Panc1 (cell line): ENCODE results near the gene KRT222. TPM values are rescaled to one million over a fixed set of nuclear protein-coding genes. Genes with fewer than 3 reads are reported as not detected.

Experiments
- ATAC-seq: fragments of 200-7000 bp; cut with Tn5 transposase; 2 replicates; pipeline ENCODE4 v1.9.1; 2020; ENCODE audit warnings: mild to moderate bottlenecking, moderate library complexity
- BruUV-seq: library from RNA; stranded (reverse); fragments of 400-500 nt; replicated peaks from 2 replicates; lab custom pipeline; 2021; lab: Mats Ljungman, UMichigan
- CTCF ChIA-PET: fragments of 300-600 bp; sonication (Branson Sonifier 250); formaldehyde crosslinking; loops from one replicate; lab custom pipeline; 2022; ENCODE audit warnings: antibody characterized with exemption; lab: Charles Lee
- POLR2A ChIA-PET: fragments of 300-600 bp; sonication (Branson Sonifier 250); formaldehyde crosslinking; loops from one replicate; lab custom pipeline; 2022; ENCODE audit warnings: antibody characterized with exemption; lab: Charles Lee
- DNase-seq: peaks from one replicate; pipeline ENCODE4 v3.0.0-alpha.2; 2010; ENCODE audit warnings: low read depth, low spot score
- H3K27ac ChIP-seq: 2 replicates; pipeline ENCODE4 v1.5.1; 2011; ENCODE audit warnings: mild to moderate bottlenecking, low read length, inconsistent platforms
- H3K27me3 ChIP-seq: fragments of 200-500 bp; sonication (Bioruptor generic); 2 replicates; pipeline ENCODE4 v1.6.0; 2014; ENCODE audit warnings: low read length, inconsistent platforms; ENCODE audit not compliant: control insufficient read depth, insufficient read depth
- H3K36me3 ChIP-seq: fragments of 200-500 bp; sonication (Bioruptor generic); 2 replicates; pipeline ENCODE4 v1.5.1; 2014; ENCODE audit warnings: inconsistent platforms, mild to moderate bottlenecking, low read length, moderate library complexity; ENCODE audit not compliant: control insufficient read depth, insufficient read depth
- H3K4me1 ChIP-seq: 2 replicates; pipeline ENCODE4 v1.5.1; 2011; ENCODE audit warnings: inconsistent platforms, mild to moderate bottlenecking, low read length, moderate library complexity; ENCODE audit not compliant: control insufficient read depth, insufficient read depth
- H3K4me3 ChIP-seq, 2 experiments: 2 replicates each; pipeline ENCODE4 v1.5.1; 2011 to 2012; ENCODE audit warnings: low read depth in 2 of 2, low read length in 2 of 2, mild to moderate bottlenecking in 2 of 2, inconsistent platforms in 1 of 2, moderate library complexity in 1 of 2
- H3K9me3 ChIP-seq: fragments of 200-500 bp; sonication (Bioruptor generic); 2 replicates; pipeline ENCODE4 v1.5.1; 2014; ENCODE audit warnings: low read depth, mild to moderate bottlenecking, inconsistent platforms, low read length, moderate library complexity; ENCODE audit not compliant: control insufficient read depth, insufficient read depth
- CTCF ChIP-seq: fragments of 450-650 bp; IDR thresholded peaks from 2 replicates; pipeline ENCODE4 v1.5.1; 2017; ENCODE audit warnings: mild to moderate bottlenecking
- POLR2AphosphoS5 ChIP-seq: IDR thresholded peaks from 2 replicates; pipeline ENCODE4 v1.6.1; 2012; ENCODE audit warnings: mild to moderate bottlenecking, low read depth, low read length, moderate library complexity
- REST ChIP-seq, 2 experiments: IDR thresholded peaks; 2 replicates each; pipeline ENCODE4 v1.6.1; 2011 to 2012; ENCODE audit warnings: low read depth in 2 of 2, control low read depth in 1 of 2, low read length in 1 of 2, mild to moderate bottlenecking in 1 of 2, moderate library complexity in 1 of 2; ENCODE audit not compliant: insufficient read depth in 1 of 2
- SIN3A ChIP-seq: IDR thresholded peaks from 2 replicates; pipeline ENCODE4 v1.6.1; 2012; ENCODE audit warnings: low read depth, mild to moderate bottlenecking, low read length, moderate library complexity, borderline replicate concordance; ENCODE audit not compliant: insufficient read depth
- TCF7L2 ChIP-seq: IDR thresholded peaks from 2 replicates; pipeline ENCODE4 v1.6.1; 2011; ENCODE audit warnings: mild to moderate bottlenecking, low read depth, low read length, inconsistent platforms
- in situ Hi-C: cut with HindIII; loops from 2 replicates; pipeline ENCODE4 v1.10.0; 2016; ENCODE audit warnings: low sequenced_read_pairs, low pct_unique_long_range_greater_than_20kb
- intact Hi-C: fragments of 100-400 bp; cut with micrococcal nuclease; formaldehyde crosslinking; loops from one replicate; pipeline ENCODE4 v1.10.0; 2022; ENCODE audit not compliant: unreplicated experiment
- total RNA-seq: library from RNA; stranded (reverse); gene quantifications from one replicate; pipeline ENCODE4 v1.2.1, GENCODE V29; 2021; ENCODE audit not compliant: unreplicated experiment

KRT222 gene
- total RNA-seq, 1 experiment from 2014 or later: not detected

- H3K9me3 ChIP-seq: no peaks in the 10 kb centered on the region
- ATAC-seq (no peak), DNase-seq (no peak)
- in situ Hi-C loops (no loop called here), intact Hi-C loops (no loop called here)
- H3K4me1 ChIP-seq: no peaks in the 10 kb centered on the region
- H3K27ac ChIP-seq: no peak overlapping the region
- no peak overlapping the region for H3K4me3 ChIP-seq
- H3K36me3 ChIP-seq: no peaks in the 10 kb centered on the region
- H3K27me3 ChIP-seq: peaks cover 7% of the 10 kb centered on the region; the same call in 1 of the 2 replicates
- ChIA-PET CTCF (no interaction called here), POLR2A (no interaction called here)
- BruUV-seq: no TSS peak
- TF ChIP-seq TCF7L2 (no peak), REST (IDR thresholded peaks at IDR 0.05; ENCODE audit: insufficient read depth in 1 of 2, low read depth in 2 of 2, low read length in 1 of 2) (no peak), POLR2AphosphoS5 (no peak), SIN3A (no peak), CTCF (no peak)
Measured at GRCh38 chr17:40686192-40686591, 21.2 kb upstream of the KRT222 start.

- Histone ChIP-seq H3K27ac (no peak overlapping the region), H3K36me3 (no peaks in the 10 kb centered on the region), H3K4me3 (no peak overlapping the region), H3K9me3 (no peaks in the 10 kb centered on the region), H3K4me1 (no peaks in the 10 kb centered on the region), H3K27me3 (peaks cover 25% of the 10 kb centered on the region)
- DNase-seq (no peak), ATAC-seq (no peak)
- no TSS peak for BruUV-seq
- intact Hi-C loops: no loop called here
- in situ Hi-C loops: no loop called here
- TF ChIP-seq POLR2AphosphoS5 (no peak), REST (IDR thresholded peaks at IDR 0.05; ENCODE audit: insufficient read depth in 1 of 2, low read depth in 2 of 2, low read length in 1 of 2) (no peak), CTCF (no peak), TCF7L2 (no peak), SIN3A (no peak)
- POLR2A ChIA-PET: no interaction called here
- CTCF ChIA-PET: no interaction called here
Measured at GRCh38 chr17:40680998-40681397, 16.0 kb upstream of the KRT222 start.
